ENCODE data around the gene NPAS4. TPM values are rescaled to one million over a fixed set of nuclear protein-coding genes. Genes with fewer than 3 reads are reported as not detected.

Gene NPAS4
- total RNA-seq, 1 experiment from 2014 or later: not detected

DNA sequence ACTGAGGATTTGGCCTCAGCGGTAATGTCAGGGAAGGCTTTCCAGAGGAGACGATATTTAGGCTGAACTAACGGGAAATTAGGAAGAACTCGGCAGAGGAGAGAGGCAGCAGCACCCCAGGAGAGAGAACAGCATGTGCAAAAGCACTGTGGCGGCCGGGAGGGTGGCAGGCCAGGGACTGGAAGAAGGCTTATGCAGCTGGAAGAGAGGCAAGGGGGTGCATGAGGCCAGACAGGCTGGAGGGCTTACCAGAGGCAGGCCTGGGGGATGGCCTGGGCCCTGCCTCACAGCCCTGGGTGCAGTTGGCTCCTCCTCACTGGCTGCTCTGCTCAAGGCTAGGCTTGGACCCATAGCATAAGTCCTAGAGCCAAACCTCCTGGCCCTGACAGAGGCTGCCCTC, 7.7 kb upstream of the NPAS4 start:
- no peak for TF ChIP-seq CTCF (IDR thresholded peaks at IDR 0.05; ENCODE audit: unreplicated experiment)
- intact Hi-C loops (cut with micrococcal nuclease): no loop called here
- CTCF ChIA-PET: interaction anchor here (2.0 kb wide), 1 partner anchor 18 kb away, joined by 7 read pairs; no protein-coding TSS in a partner anchor

GRCh38 chr11:66414120-66414934, 6.5 kb upstream of the NPAS4 start:
- Mint-ChIP-seq H3K36me3 (ENCODE audit: insufficient read depth, unreplicated experiment) (peaks cover 6% of the 10 kb centered on the region), H3K27me3 (ENCODE audit: insufficient read depth, unreplicated experiment) (peaks cover 83% of the 10 kb centered on the region), H3K4me3 (ENCODE audit: unreplicated experiment) (no peak overlapping the region), H3K4me1 (ENCODE audit: insufficient read depth, unreplicated experiment) (peaks cover 17% of the 10 kb centered on the region), H3K27ac (ENCODE audit: low read depth, unreplicated experiment) (no peak overlapping the region), H3K9me3 (ENCODE audit: unreplicated experiment) (peaks cover 7% of the 10 kb centered on the region)
- intact Hi-C loops (cut with micrococcal nuclease): no loop called here
- TF ChIP-seq CTCF (IDR thresholded peaks at IDR 0.05; ENCODE audit: unreplicated experiment): no peak
- ChIA-PET POLR2A (no interaction called here), CTCF (interaction anchor here (1.0 to 2.0 kb wide), 3 partner anchors 17 to 28 kb away, joined by 4 to 7 read pairs (median 6); no protein-coding TSS in a partner anchor)
- no peak for DNase-seq (ENCODE audit: unreplicated experiment)
- no TSS peak for BruUV-seq (replicated peaks)

More for the DNA sequence above, 7.7 kb upstream of the NPAS4 start:
- Mint-ChIP-seq H3K4me3 (ENCODE audit: unreplicated experiment) (no peak overlapping the region), H3K27me3 (ENCODE audit: insufficient read depth, unreplicated experiment) (peaks cover 72% of the 10 kb centered on the region), H3K9me3 (ENCODE audit: unreplicated experiment) (no peaks in the 10 kb centered on the region), H3K27ac (ENCODE audit: low read depth, unreplicated experiment) (no peak overlapping the region), H3K4me1 (ENCODE audit: insufficient read depth, unreplicated experiment) (peaks cover 9% of the 10 kb centered on the region), H3K36me3 (ENCODE audit: insufficient read depth, unreplicated experiment) (no peaks in the 10 kb centered on the region)
- DNase-seq (ENCODE audit: unreplicated experiment): no peak
- BruUV-seq (replicated peaks): no TSS peak
- POLR2A ChIA-PET: no interaction called here

- peaks cover 17% of the 10 kb centered on the region for H3K4me1 Mint-ChIP-seq (ENCODE audit: insufficient read depth, unreplicated experiment)
- H3K9me3 Mint-ChIP-seq (ENCODE audit: unreplicated experiment): peaks cover 7% of the 10 kb centered on the region
- CTCF ChIA-PET: interaction anchor here (1.2 to 2.0 kb wide), 3 partner anchors 8 to 29 kb away, joined by 3 to 7 read pairs (median 3); no protein-coding TSS in a partner anchor
- H3K27me3 Mint-ChIP-seq (ENCODE audit: insufficient read depth, unreplicated experiment): peaks cover 85% of the 10 kb centered on the region
- H3K36me3 Mint-ChIP-seq (ENCODE audit: insufficient read depth, unreplicated experiment): peaks cover 6% of the 10 kb centered on the region
- no TSS peak for BruUV-seq (replicated peaks)
- TF ChIP-seq CTCF (IDR thresholded peaks at IDR 0.05; ENCODE audit: unreplicated experiment): no peak
- no peak overlapping the region for H3K4me3 Mint-ChIP-seq (ENCODE audit: unreplicated experiment)
- intact Hi-C loops (cut with micrococcal nuclease): no loop called here
- POLR2A ChIA-PET: interaction anchor here (0.8 kb wide), 1 partner anchor 132 kb away, joined by 3 read pairs; no protein-coding TSS in a partner anchor
- no peak overlapping the region for H3K27ac Mint-ChIP-seq (ENCODE audit: low read depth, unreplicated experiment)
- DNase-seq (ENCODE audit: unreplicated experiment): no peak
These were observed 5.4 kb upstream of the NPAS4 start for GRCh38 chr11:66415423-66415822.

DNA sequence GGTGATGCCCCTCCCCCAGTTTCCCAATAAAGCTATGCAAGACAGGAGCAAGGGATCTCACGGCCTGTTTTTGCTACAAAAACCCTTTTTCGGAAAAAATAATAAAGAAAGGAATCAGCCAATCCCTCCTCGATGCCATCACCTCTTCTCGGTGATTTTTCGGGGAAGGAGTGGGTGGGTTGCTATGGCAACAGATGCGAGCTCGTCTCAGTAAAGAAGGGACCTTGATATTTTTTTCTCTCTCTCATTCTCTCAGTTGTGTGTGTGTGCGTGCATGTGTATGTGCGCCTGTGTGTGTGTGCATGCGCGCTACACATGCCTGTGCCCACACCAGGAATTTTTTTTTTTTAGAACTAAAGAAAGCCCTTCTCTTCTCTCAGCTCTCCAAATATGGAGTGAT, 3.8 kb upstream of the NPAS4 start:
- H3K4me1 Mint-ChIP-seq (ENCODE audit: insufficient read depth, unreplicated experiment): peaks cover 17% of the 10 kb centered on the region
- H3K27ac Mint-ChIP-seq (ENCODE audit: low read depth, unreplicated experiment): no peak overlapping the region
- ChIA-PET CTCF (interaction anchor here (0.6 to 2.2 kb wide), 7 partner anchors 8 to 260 kb away, joined by 4 to 21 read pairs (median 6); partner anchors contain the start of genes MRPL11 and RBM4B), POLR2A (interaction anchor here (0.5 to 1.8 kb wide), 3 partner anchors 22 to 338 kb away, joined by 3 to 6 read pairs (median 5); partner anchors contain the start of genes MRPL11 and RBM4B)
- peaks cover 6% of the 10 kb centered on the region for H3K36me3 Mint-ChIP-seq (ENCODE audit: insufficient read depth, unreplicated experiment)
- DNase-seq (ENCODE audit: unreplicated experiment): no peak
- intact Hi-C loops (cut with micrococcal nuclease): no loop called here
- BruUV-seq (replicated peaks): no TSS peak
- no peak overlapping the region for H3K4me3 Mint-ChIP-seq (ENCODE audit: unreplicated experiment)
- peaks cover 7% of the 10 kb centered on the region for H3K9me3 Mint-ChIP-seq (ENCODE audit: unreplicated experiment)
- peaks cover 74% of the 10 kb centered on the region for H3K27me3 Mint-ChIP-seq (ENCODE audit: insufficient read depth, unreplicated experiment)
- TF ChIP-seq CTCF (IDR thresholded peaks at IDR 0.05; ENCODE audit: unreplicated experiment): no peak

Data from MCF 10A (cell line).